Measurements from ENCODE around the gene CMYA5. TPM values are rescaled to one million over a fixed set of nuclear protein-coding genes. Genes with fewer than 3 reads are reported as not detected.
"Not testable (repeated sequence)": the region's sequence is repeated elsewhere in the genome, so short reads cannot be mapped to it uniquely, and the experiment has no call there.

The CMYA5 gene
- under 0.01 TPM in 2 replicates for total RNA-seq

GRCh38 chr5:79689541-79690466, at the start of gene CMYA5:
Gene CMYA5, plus strand, starts transcription at chr5:79689836. Its CDS starts 72 bp downstream, at chr5:79689908.
- peak in 1 of 2 donors; percentile 5 for DNase-seq (ENCODE audit: low read depth in 2 of 2)

- DNase-seq (ENCODE audit: low read depth in 2 of 2) = no peak
Observed at GRCh38 chr5:79640571-79641055, 49.0 kb upstream of the CMYA5 start.

- no peak for DNase-seq (ENCODE audit: low read depth in 2 of 2)
Observed at GRCh38 chr5:79641414-79641813, 48.2 kb upstream of the CMYA5 start.

GRCh38 chr5:79642210-79642609, 47.4 kb upstream of the CMYA5 start:
- no peak for DNase-seq (ENCODE audit: low read depth in 2 of 2)

- no peak for DNase-seq (ENCODE audit: low read depth in 2 of 2)
Observed at GRCh38 chr5:79653843-79654242, 35.8 kb upstream of the CMYA5 start.

- no peak for DNase-seq (ENCODE audit: low read depth in 2 of 2)
Observed at GRCh38 chr5:79663212-79663611, 26.4 kb upstream of the CMYA5 start.

- DNase-seq (ENCODE audit: low read depth in 2 of 2) = no peak
Observed at GRCh38 chr5:79666758-79667157, 22.9 kb upstream of the CMYA5 start.

GRCh38 chr5:79672392-79672791, 17.2 kb upstream of the CMYA5 start:
- no peak for DNase-seq (ENCODE audit: low read depth in 2 of 2)

- DNase-seq (ENCODE audit: low read depth in 2 of 2) = not testable (repeated sequence)
Observed at GRCh38 chr5:79676354-79676753, 13.3 kb upstream of the CMYA5 start.

GRCh38 chr5:79682102-79682501, 7.5 kb upstream of the CMYA5 start:
- not testable (repeated sequence) for DNase-seq (ENCODE audit: low read depth in 2 of 2)

GRCh38 chr5:79684782-79685181, 4.9 kb upstream of the CMYA5 start:
- no peak for DNase-seq (ENCODE audit: low read depth in 2 of 2)

GRCh38 chr5:79685627-79686026, 4.0 kb upstream of the CMYA5 start:
- no peak for DNase-seq (ENCODE audit: low read depth in 2 of 2)

- DNase-seq (ENCODE audit: low read depth in 2 of 2) = no peak
Observed at GRCh38 chr5:79686799-79687198, 2.8 kb upstream of the CMYA5 start.

- DNase-seq (ENCODE audit: low read depth in 2 of 2) = no peak
Observed at GRCh38 chr5:79687889-79688288, 1.7 kb upstream of the CMYA5 start.

GRCh38 chr5:79691007-79691406, 1.4 kb downstream of the CMYA5 start:
- DNase-seq (ENCODE audit: low read depth in 2 of 2) = no peak

- DNase-seq (ENCODE audit: low read depth in 2 of 2) = no peak
Observed at GRCh38 chr5:79692596-79692995, 3.0 kb downstream of the CMYA5 start.

GRCh38 chr5:79694183-79694582, 4.5 kb downstream of the CMYA5 start:
- DNase-seq (ENCODE audit: low read depth in 2 of 2) = no peak

GRCh38 chr5:79694652-79695051, 5.0 kb downstream of the CMYA5 start:
- no peak for DNase-seq (ENCODE audit: low read depth in 2 of 2)

GRCh38 chr5:79695526-79695925, 5.9 kb downstream of the CMYA5 start:
- no peak for DNase-seq (ENCODE audit: low read depth in 2 of 2)

GRCh38 chr5:79697222-79698170, 7.9 kb downstream of the CMYA5 start:
- DNase-seq (ENCODE audit: low read depth in 2 of 2) = no peak

GRCh38 chr5:79699763-79700400, 10.2 kb downstream of the CMYA5 start:
- DNase-seq (ENCODE audit: low read depth in 2 of 2) = no peak
